ENCODE measurements around the gene TMEM131. TPM values are rescaled to one million over a fixed set of nuclear protein-coding genes. Genes with fewer than 3 reads are reported as not detected.

The TMEM131 gene
- total and polyA plus RNA-seq, 12 donors, result 8.2 to 34.3 (median 30.0) TPM

DNA sequence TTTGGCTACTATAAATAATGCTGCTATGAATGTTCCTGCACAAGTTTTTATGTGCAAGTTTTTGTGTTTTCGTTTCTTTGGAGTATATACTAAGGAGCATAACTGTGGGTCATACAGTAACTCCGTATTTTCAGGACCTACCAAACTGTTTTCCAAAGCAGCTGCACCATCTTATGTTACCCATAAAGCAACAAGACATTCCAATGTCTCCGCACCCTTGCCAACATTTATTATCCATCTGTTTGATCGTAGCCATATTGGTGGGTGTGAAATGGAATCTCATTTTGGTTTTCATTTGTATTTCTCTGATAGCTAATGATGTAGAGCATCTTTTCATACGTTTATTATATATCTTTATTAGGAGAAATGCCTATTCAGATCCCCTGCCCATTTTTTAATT, 13.8 kb downstream of the TMEM131 start:
- 96 to 97% methylated on average over 5 of the region's 5 CpGs for WGBS, 2 donors
- TF ChIP-seq, protein P1, sequence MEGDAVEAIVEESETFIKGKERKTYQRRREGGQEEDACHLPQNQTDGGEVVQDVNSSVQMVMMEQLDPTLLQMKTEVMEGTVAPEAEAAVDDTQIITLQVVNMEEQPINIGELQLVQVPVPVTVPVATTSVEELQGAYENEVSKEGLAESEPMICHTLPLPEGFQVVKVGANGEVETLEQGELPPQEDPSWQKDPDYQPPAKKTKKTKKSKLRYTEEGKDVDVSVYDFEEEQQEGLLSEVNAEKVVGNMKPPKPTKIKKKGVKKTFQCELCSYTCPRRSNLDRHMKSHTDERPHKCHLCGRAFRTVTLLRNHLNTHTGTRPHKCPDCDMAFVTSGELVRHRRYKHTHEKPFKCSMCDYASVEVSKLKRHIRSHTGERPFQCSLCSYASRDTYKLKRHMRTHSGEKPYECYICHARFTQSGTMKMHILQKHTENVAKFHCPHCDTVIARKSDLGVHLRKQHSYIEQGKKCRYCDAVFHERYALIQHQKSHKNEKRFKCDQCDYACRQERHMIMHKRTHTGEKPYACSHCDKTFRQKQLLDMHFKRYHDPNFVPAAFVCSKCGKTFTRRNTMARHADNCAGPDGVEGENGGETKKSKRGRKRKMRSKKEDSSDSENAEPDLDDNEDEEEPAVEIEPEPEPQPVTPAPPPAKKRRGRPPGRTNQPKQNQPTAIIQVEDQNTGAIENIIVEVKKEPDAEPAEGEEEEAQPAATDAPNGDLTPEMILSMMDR (IDR thresholded peaks at IDR 0.05), result no peak
- DNase-seq (no peak), ATAC-seq (no peak)
- Histone ChIP-seq H3K4me3 (no peak overlapping the region), H3K27me3 (no peaks in the 10 kb centered on the region), H3K4me1 (peaks cover 0 to 31% (median 18%) of the 10 kb centered on the region in 9 donors), H3K9me3 (peaks cover 0 to 19% (median 12%) of the 10 kb centered on the region in 11 donors), H3K36me3 (peaks cover 0 to 11% (median 0%) of the 10 kb centered on the region in 9 donors), H3K27ac (no peak overlapping the region)
- intact Hi-C loops (cut with DNase I), result loop anchor here in 1 of 10 donors (10.0 kb wide), 1 partner anchor 117 kb away; no protein-coding TSS in a partner anchor

DNA sequence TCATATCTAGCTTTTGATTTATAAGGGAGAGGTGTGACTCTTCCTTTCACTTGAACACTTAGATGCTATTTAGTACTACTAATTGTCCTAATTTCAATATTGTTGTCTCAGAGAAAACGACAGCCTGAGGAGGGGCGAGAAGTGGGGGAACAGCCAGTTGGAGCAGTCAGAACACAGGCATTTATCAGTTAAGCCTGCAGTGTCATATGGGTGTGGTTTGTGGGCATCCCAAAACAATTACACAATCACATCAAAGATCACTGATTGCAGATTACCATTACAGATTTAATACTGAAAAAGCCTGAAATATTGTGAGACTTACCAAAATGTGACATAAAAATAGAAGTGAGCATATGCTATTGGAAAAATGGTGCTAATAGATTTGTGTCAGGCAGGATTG, 15.8 kb downstream of the TMEM131 start:
- no peaks in the 10 kb centered on the region for H3K27me3 ChIP-seq
- intact Hi-C loops (cut with DNase I), result loop anchor here in 1 of 10 donors (10.0 kb wide), 1 partner anchor 115 kb away; no protein-coding TSS in a partner anchor
- H3K4me3 ChIP-seq, result no peak overlapping the region
- no peak overlapping the region for H3K27ac ChIP-seq
- DNase-seq (no peak), ATAC-seq (no peak)
- TF ChIP-seq, protein P1 (IDR thresholded peaks at IDR 0.05), result no peak
- peaks cover 0 to 30% (median 18%) of the 10 kb centered on the region in 11 donors for H3K9me3 ChIP-seq
- peaks cover 0 to 25% (median 17%) of the 10 kb centered on the region in 9 donors for H3K4me1 ChIP-seq
- H3K36me3 ChIP-seq, result peaks cover 0 to 11% (median 0%) of the 10 kb centered on the region in 9 donors
- 96 to 97% methylated on average over 2 of the region's 2 CpGs for whole genome bisulfite sequencing, 2 donors

DNA sequence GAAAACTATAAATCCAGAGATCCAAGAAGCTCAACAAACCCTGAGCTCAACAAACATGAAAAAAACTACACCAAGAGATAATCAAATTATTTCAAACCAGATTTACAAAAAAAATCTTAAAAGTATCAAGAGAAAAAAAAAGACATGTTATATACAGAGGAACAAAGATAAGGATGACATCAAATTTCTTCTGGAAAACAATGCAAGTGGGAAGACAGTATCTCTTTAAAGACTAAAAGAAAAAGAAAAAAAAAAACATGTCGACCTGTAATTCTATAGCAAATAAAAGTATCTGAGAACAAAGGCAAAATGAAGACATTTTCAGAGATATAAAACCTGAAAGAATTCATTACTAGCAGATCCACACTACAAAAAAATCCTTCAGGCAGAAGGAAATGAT, 21.3 kb downstream of the TMEM131 start:
- Histone ChIP-seq H3K9me3 (peaks cover 0 to 52% (median 32%) of the 10 kb centered on the region in 11 donors), H3K4me3 (no peak overlapping the region)

DNA sequence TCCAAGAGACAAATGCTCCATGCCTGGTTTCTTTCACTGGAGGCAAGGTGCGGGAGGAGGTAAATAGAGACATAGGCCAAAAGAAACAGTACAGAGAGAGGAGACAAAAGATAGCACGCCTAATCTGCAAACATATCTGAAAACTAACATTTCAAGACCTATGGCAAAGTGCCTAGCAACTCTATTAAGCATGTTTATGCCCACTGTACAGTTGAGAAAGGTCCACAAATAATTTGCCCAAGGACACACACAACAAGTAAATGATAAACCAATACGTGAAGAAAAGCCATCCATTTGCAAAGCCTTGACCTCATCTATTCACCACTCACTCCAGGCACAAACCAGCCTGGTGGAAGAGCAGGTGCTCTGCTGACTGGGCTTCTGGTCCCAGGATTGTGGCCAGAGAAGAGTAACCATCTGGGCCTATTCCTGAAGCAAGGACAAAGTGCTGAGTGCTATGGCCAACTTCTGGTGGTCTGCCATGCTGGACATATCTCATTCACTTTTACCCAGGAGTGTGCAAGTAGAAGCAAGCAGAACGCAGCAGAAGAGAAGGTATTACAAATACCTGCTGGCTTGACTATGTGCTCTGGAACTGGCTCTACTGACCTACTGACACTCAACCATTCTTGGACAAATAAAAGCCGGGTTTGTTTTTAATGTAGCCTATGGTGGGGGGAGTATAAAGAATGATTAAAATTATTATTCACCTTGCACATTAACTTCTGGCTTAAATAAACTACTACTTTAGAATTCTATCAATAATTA, 25.3 kb downstream of the TMEM131 start:
- Histone ChIP-seq H3K4me1 (peaks cover 3 to 55% (median 38%) of the 10 kb centered on the region in 9 donors), H3K27ac (no peak overlapping the region), H3K4me3 (no peak overlapping the region), H3K27me3 (no peaks in the 10 kb centered on the region), H3K36me3 (no peaks in the 10 kb centered on the region), H3K9me3 (peaks cover 0 to 31% (median 18%) of the 10 kb centered on the region in 11 donors)
- intact Hi-C loops (cut with DNase I), result no loop called here
- no peak for DNase-seq
- TF ChIP-seq, protein P1 (IDR thresholded peaks at IDR 0.05), result no peak
- WGBS, 2 donors, result 91 to 92% methylated on average over 5 of the region's 5 CpGs
- ATAC-seq, result no peak

More for the DNA sequence above, 21.3 kb downstream of the TMEM131 start:
- WGBS, 2 donors, result 98 to 100% methylated on average over 1 of the region's 1 CpG
- Histone ChIP-seq H3K27me3 (no peaks in the 10 kb centered on the region), H3K27ac (no peak overlapping the region), H3K4me1 (peaks cover 0 to 24% (median 13%) of the 10 kb centered on the region in 9 donors), H3K36me3 (peaks cover 0 to 11% (median 0%) of the 10 kb centered on the region in 9 donors)
- TF ChIP-seq, protein P1 (IDR thresholded peaks at IDR 0.05), result no peak
- no peak for DNase-seq
- ATAC-seq, result no peak
- intact Hi-C loops (cut with DNase I), result no loop called here

Data from heart right ventricle (tissue), 16 donors.